Mammary epithelial cell (primary cell): ENCODE results near the gene KCNIP1.

Experiments
- CTCF ChIP-seq, 2 donors: IDR thresholded peaks in 1 of 2; conservative IDR thresholded peaks in 1 of 2; 2 replicates each; pipeline ENCODE4 v1.5.1; 2011 to 2012; ENCODE audit warnings: inconsistent platforms in 2 of 2, low read length in 2 of 2, mild to moderate bottlenecking in 2 of 2, control low read depth in 1 of 2, low read depth in 1 of 2; ENCODE audit not compliant: insufficient read depth in 1 of 2; ENCODE audit errors: extremely low read depth in 1 of 2
- EZH2 ChIP-seq: IDR thresholded peaks from 2 replicates; pipeline ENCODE4 v1.6.1; 2012; ENCODE audit warnings: low read length, inconsistent platforms, borderline replicate concordance

DNA sequence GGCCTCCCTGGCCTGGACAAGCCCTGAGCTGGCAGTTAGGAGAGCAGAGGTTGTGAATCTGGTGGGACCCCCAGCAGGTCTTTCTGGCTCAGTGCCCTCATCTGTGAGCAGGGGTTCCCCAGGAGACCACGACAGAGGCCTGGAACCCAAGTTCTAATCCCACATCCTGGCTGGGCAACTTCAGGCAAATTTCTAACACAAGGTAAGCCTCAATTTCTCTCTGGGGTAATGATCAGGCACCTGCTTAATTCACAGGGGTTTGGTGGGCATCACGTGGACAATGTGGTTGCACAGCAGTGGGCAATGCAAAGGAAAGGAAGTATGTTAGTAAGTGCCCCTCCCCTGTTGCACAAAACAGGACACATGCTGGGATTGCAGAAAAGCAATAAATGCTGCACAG lies 1.9 kb upstream of the KCNIP1 start:
- no peak for TF ChIP-seq CTCF (conservative IDR thresholded peaks at IDR 0.05 in 1 of 2, IDR thresholded peaks at IDR 0.05 in 1 of 2; ENCODE audit: extremely low read depth in 1 of 2, insufficient read depth in 1 of 2, low read depth in 1 of 2, low read length in 2 of 2)
- TF ChIP-seq EZH2, result no peak
